ENCODE results near the gene RASGRF2.

Gene RASGRF2

GRCh38 chr5:81147011-81147885 lies 187.1 kb downstream of the RASGRF2 start:
- TF ChIP-seq CTCF (IDR thresholded peaks at IDR 0.05; ENCODE audit: low read depth, low read length, missing control alignments), result no peak
- no peaks in the 10 kb centered on the region for H3K27me3 ChIP-seq (replicated peaks)
- no peak overlapping the region for H3K27ac ChIP-seq
- in situ Hi-C loops (cut with HindIII; ENCODE audit: low pct_ligation_motif_present, low sequenced_read_pairs), result no loop called here
- H3K36me3 ChIP-seq (replicated peaks), result no peaks in the 10 kb centered on the region
- DNase-seq, result no peak
- no peak overlapping the region for H3K4me3 ChIP-seq (ENCODE audit: low read depth, low read length)

DNA sequence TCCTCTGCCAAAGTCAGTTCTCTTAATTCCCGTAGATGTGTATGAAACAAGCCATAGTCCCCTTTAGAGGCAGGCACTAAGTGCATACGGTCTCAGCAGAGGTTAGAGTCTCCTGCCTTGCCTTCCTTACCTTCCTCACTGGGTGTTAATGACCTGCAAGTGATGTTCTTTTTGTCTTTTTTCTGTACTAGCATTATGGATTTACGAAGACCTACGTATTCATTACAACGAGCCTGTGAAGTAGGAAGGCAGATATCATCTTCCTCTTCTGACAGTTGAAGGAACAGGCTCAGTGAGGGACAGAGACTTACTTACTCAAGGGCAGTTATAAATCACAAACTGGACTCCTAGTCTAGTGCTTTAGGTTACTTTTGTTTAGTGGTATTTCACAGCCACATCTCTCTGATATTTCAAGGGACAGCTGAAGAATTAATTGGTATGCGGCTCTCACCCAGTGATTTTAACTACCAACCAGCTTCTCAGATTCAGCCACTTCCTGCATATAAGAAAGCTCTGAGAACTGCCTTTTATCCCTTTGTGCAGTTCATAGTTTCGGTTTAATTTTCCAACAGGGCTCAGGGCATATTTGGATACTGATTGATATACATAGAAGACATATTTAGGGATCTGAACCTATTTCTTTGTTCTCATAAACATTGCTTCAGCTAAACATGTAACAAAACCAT lies 187.9 kb downstream of the RASGRF2 start:
- H3K27me3 ChIP-seq (replicated peaks), result no peaks in the 10 kb centered on the region
- DNase-seq, result no peak
- H3K4me3 ChIP-seq (ENCODE audit: low read depth, low read length), result no peak overlapping the region
- no peaks in the 10 kb centered on the region for H3K36me3 ChIP-seq (replicated peaks)
- no peak for TF ChIP-seq CTCF (IDR thresholded peaks at IDR 0.05; ENCODE audit: low read depth, low read length, missing control alignments)
- in situ Hi-C loops (cut with HindIII; ENCODE audit: low pct_ligation_motif_present, low sequenced_read_pairs), result no loop called here
- no peak overlapping the region for H3K27ac ChIP-seq

- no peak for TF ChIP-seq CTCF (IDR thresholded peaks at IDR 0.05; ENCODE audit: low read depth, low read length, missing control alignments)
- Histone ChIP-seq H3K27me3 (replicated peaks) (no peaks in the 10 kb centered on the region), H3K36me3 (replicated peaks) (no peaks in the 10 kb centered on the region), H3K4me3 (ENCODE audit: low read depth, low read length) (no peak overlapping the region), H3K27ac (no peak overlapping the region)
- peak; percentile 62 for DNase-seq
- in situ Hi-C loops (cut with HindIII; ENCODE audit: low pct_ligation_motif_present, low sequenced_read_pairs), result no loop called here
These were observed 191.4 kb downstream of the RASGRF2 start for GRCh38 chr5:81151546-81151945.

- no peak for TF ChIP-seq CTCF (IDR thresholded peaks at IDR 0.05; ENCODE audit: low read depth, low read length, missing control alignments)
- in situ Hi-C loops (cut with HindIII; ENCODE audit: low pct_ligation_motif_present, low sequenced_read_pairs), result no loop called here
- no peaks in the 10 kb centered on the region for H3K36me3 ChIP-seq (replicated peaks)
- H3K4me3 ChIP-seq (ENCODE audit: low read depth, low read length), result no peak overlapping the region
- no peaks in the 10 kb centered on the region for H3K27me3 ChIP-seq (replicated peaks)
- no peak overlapping the region for H3K27ac ChIP-seq
- no peak for DNase-seq
These were observed 194.6 kb downstream of the RASGRF2 start for GRCh38 chr5:81154725-81155124.

GRCh38 chr5:81156732-81157131 lies 196.6 kb downstream of the RASGRF2 start:
- no peak for DNase-seq
- Histone ChIP-seq H3K4me3 (ENCODE audit: low read depth, low read length) (no peak overlapping the region), H3K27me3 (replicated peaks) (no peaks in the 10 kb centered on the region), H3K27ac (no peak overlapping the region), H3K36me3 (replicated peaks) (no peaks in the 10 kb centered on the region)
- no peak for TF ChIP-seq CTCF (IDR thresholded peaks at IDR 0.05; ENCODE audit: low read depth, low read length, missing control alignments)
- in situ Hi-C loops (cut with HindIII; ENCODE audit: low pct_ligation_motif_present, low sequenced_read_pairs), result no loop called here

All from brain microvascular endothelial cell (primary cell).